Measurements from ENCODE around the gene ADAMTS18.
A peak's percentile ranks its signal among the peaks of the same experiment; 100 is the strongest.

ADAMTS18 gene

GRCh38 chr16:77434022-77434529 lies 758 bp downstream of the ADAMTS18 start:
- DNase-seq (ENCODE audit: low spot score): no peak

GRCh38 chr16:77433146-77433545 lies 1.7 kb downstream of the ADAMTS18 start:
- DNase-seq (ENCODE audit: low spot score): no peak

- DNase-seq (ENCODE audit: low spot score): no peak
Measured at GRCh38 chr16:77432264-77432663, 2.6 kb downstream of the ADAMTS18 start.

GRCh38 chr16:77430787-77431585 lies 3.8 kb downstream of the ADAMTS18 start:
- DNase-seq (ENCODE audit: low spot score): no peak

GRCh38 chr16:77430360-77430759 lies 4.5 kb downstream of the ADAMTS18 start:
- DNase-seq (ENCODE audit: low spot score): no peak

GRCh38 chr16:77424871-77425604 lies 9.8 kb downstream of the ADAMTS18 start:
- no peak for DNase-seq (ENCODE audit: low spot score)

- no peak for DNase-seq (ENCODE audit: low spot score)
Measured at GRCh38 chr16:77422196-77422784, 12.5 kb downstream of the ADAMTS18 start.

GRCh38 chr16:77416939-77417480 lies 17.8 kb downstream of the ADAMTS18 start:
- DNase-seq (ENCODE audit: low spot score): no peak

- peak; percentile 0 for DNase-seq (ENCODE audit: low spot score)
Measured at GRCh38 chr16:77414752-77415231, 20.0 kb downstream of the ADAMTS18 start.

GRCh38 chr16:77410449-77410848 lies 24.4 kb downstream of the ADAMTS18 start:
- no peak for DNase-seq (ENCODE audit: low spot score)

GRCh38 chr16:77409311-77409710 lies 25.5 kb downstream of the ADAMTS18 start:
- no peak for DNase-seq (ENCODE audit: low spot score)

GRCh38 chr16:77408607-77409006 lies 26.2 kb downstream of the ADAMTS18 start:
- DNase-seq (ENCODE audit: low spot score): no peak

GRCh38 chr16:77406680-77407079 lies 28.2 kb downstream of the ADAMTS18 start:
- DNase-seq (ENCODE audit: low spot score): peak; percentile 26

- no peak for DNase-seq (ENCODE audit: low spot score)
Measured at GRCh38 chr16:77404775-77405174, 30.1 kb downstream of the ADAMTS18 start.

GRCh38 chr16:77403732-77404131 lies 31.1 kb downstream of the ADAMTS18 start:
- DNase-seq (ENCODE audit: low spot score): no peak

- no peak for DNase-seq (ENCODE audit: low spot score)
Measured at GRCh38 chr16:77402672-77403071, 32.2 kb downstream of the ADAMTS18 start.

GRCh38 chr16:77402118-77402517 lies 32.7 kb downstream of the ADAMTS18 start:
- no peak for DNase-seq (ENCODE audit: low spot score)

GRCh38 chr16:77399546-77399945 lies 35.3 kb downstream of the ADAMTS18 start:
- no peak for DNase-seq (ENCODE audit: low spot score)

- DNase-seq (ENCODE audit: low spot score): no peak
Measured at GRCh38 chr16:77399066-77399465, 35.8 kb downstream of the ADAMTS18 start.

- no peak for DNase-seq (ENCODE audit: low spot score)
Measured at GRCh38 chr16:77398495-77398894, 36.3 kb downstream of the ADAMTS18 start.

- DNase-seq (ENCODE audit: low spot score): no peak
Measured at GRCh38 chr16:77396461-77396860, 38.4 kb downstream of the ADAMTS18 start.

GRCh38 chr16:77394699-77395098 lies 40.1 kb downstream of the ADAMTS18 start:
- DNase-seq (ENCODE audit: low spot score): no peak
